Islet of Langerhans (tissue), 1 donor: ENCODE measurements around the gene MACROD1.

Experiments
- FAIRE-seq: peaks from one replicate; lab custom pipeline; 2011; peaks lifted over from hg19 to GRCh38; lab: Jason Lieb, UNC

Gene MACROD1

DNA sequence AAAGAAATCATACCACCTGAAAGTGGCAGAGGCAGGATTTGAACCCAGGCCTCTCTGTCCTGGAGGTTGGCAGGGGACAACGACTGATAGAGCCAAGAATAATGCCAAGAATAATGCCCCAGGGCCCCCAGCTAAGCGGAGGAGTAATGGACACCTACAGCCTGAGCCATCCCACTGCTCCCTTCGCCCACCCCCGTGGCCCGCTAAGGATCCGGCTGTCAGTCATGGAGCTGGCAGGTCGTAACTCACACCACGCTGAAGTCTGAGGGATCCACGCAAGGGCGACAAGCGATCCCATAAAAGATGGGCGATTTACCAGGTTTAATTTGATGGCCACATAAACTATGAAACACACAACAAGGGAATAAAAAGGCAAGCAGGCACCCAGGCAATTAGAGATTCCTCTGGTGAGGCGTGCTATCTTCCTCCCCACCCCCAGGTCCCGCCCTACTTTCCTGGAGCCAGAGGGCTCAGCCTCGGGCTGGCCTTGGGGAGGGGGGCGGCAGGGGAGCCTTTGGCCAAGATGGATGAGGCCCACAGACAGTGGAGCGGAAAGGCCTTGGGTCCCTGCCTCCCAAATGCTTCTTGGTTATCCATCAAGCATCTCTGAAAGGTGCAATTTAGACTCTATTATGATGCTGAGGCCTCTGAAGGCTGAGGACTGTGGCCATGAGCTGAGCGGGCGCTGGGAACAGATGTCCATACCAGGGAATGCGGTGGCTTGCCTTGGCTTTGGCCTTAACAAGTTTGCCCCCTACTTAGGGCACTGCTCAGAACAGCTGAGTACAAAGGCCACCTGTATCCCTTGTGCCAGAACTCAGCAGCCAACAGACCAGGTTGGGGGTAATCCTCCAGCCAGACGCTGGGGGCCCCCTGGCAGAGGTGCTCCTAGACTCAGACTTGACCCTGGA lies 55.2 kb downstream of the MACROD1 start:
- no peak for FAIRE-seq

DNA sequence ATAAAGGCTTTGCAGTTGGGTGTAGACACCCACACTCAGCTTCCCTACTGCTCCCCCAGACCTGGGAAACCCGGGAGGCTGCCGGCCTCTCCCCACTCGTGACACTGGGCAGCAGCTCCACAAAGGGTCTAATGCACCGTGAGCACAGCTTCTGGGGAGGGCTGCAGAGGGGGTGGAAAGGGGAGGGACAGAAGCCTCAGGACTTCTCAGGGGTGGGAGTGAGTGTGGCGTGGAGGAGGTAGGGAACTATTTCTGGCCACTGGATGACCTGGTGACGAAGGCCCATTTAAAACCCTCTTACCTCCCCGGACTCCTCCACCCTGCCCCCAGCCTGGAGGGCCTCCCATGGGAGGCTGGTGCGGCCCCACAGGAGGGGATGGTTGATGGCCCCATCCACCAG lies 56.6 kb downstream of the MACROD1 start:
- no peak for FAIRE-seq

GRCh38 chr11:64107303-64107702 lies 58.6 kb downstream of the MACROD1 start:
- FAIRE-seq, result no peak

GRCh38 chr11:64104632-64105031 lies 61.3 kb downstream of the MACROD1 start:
- no peak for FAIRE-seq

- no peak for FAIRE-seq
Measured at GRCh38 chr11:64103277-64103985, 62.5 kb downstream of the MACROD1 start.

- no peak for FAIRE-seq
Measured at GRCh38 chr11:64102005-64102738, 63.7 kb downstream of the MACROD1 start.

GRCh38 chr11:64101461-64101860 lies 64.5 kb downstream of the MACROD1 start:
- no peak for FAIRE-seq

- FAIRE-seq, result no peak
Measured at GRCh38 chr11:64100782-64101353, 65.0 kb downstream of the MACROD1 start.

GRCh38 chr11:64100360-64100759 lies 65.6 kb downstream of the MACROD1 start:
- FAIRE-seq, result no peak

GRCh38 chr11:64099436-64099835 lies 66.5 kb downstream of the MACROD1 start:
- FAIRE-seq, result no peak

DNA sequence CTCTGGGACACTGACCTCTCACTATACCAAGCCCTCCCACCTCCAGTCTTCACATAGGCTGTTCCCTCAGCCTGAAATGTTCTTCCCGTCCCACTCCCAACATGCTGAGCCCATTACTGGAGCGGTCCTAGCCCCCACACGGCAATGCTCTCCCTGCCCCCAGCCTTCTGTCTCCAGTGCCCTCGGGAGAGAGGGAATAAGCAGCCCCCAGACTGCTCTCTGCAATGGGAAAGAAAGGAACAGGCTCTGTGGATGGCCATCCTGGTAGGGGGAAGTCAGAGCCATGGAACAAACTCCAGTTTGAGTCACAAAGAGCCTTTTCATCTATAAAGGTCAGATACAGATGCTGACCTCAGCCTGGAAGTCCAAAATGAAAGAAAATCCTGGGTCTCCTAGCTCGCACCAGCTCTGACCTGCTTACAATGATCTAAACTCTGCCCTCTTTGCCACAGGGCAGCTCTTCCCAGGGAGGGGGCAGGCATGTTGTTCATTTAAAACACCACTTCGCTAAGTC lies 67.5 kb downstream of the MACROD1 start:
- no peak for FAIRE-seq

- no peak for FAIRE-seq
Measured at GRCh38 chr11:64097468-64098317, 68.2 kb downstream of the MACROD1 start.

DNA sequence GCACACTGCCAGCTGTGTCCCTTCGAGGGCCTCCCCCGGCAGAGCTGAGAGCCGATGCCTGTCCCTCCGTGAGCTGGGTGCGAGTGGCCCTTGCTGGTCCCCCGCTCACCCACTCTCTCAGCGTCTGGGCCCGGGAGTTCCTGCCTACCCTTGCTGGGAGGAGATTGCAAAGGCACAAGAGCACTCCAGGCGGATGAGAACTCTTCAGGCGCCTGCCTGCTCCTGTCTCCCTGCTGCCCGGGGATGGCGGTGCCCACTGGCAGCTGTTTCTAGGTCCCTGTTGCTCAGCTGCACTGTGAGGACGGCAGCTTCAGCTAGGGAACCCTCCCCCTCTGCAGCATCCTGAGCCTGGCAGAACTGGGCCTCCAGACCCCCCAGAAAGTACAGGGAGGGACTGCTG lies 69.1 kb downstream of the MACROD1 start:
- no peak for FAIRE-seq

DNA sequence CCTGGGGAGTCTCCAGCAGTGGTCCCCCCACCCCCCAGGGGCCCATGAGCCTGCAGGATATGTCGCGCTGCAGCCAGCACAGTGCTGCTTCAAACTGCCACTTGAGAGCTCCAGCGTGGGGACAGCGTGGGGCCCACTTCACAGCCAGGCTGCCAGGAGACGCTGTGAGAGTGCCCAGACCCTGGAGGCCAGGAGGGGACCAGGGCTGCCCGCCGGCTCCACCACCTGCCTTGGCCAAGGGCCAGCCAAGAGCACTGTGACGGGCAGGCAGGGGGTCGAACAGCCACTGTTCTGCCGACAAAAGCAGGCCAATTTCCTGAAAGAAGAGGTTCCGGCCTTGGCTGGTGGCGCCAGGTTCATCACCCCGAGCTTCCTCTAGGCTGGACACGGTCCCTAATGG lies 70.0 kb downstream of the MACROD1 start:
- FAIRE-seq, result no peak

DNA sequence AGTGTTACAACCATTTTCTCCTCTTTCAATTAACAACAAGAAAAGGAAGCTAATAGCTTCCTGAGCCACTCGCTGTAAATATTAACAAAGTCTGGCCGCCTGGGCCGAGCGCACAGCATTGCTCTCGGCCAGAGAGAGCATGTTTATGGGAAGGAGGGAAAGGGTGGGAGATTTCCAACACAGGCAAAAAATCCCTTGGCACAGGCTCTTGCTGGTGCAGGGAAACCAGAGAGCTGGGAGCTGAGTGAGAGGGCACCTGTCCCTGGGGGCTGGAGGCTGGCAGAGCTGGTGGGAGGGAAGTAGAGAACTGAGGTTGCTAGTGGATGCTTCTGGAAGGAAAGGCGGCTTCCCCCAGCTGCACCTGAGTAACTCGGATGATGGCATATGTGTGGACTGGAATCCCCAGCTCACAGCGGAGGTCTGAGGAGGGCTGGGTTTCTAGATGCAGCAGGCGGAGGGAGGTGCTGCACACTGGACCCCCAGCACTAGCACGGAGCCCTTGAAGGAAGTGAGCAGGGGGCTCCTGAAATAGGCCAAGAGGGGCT lies 70.6 kb downstream of the MACROD1 start:
- FAIRE-seq, result no peak

GRCh38 chr11:64094463-64095260 lies 71.3 kb downstream of the MACROD1 start:
- no peak for FAIRE-seq

DNA sequence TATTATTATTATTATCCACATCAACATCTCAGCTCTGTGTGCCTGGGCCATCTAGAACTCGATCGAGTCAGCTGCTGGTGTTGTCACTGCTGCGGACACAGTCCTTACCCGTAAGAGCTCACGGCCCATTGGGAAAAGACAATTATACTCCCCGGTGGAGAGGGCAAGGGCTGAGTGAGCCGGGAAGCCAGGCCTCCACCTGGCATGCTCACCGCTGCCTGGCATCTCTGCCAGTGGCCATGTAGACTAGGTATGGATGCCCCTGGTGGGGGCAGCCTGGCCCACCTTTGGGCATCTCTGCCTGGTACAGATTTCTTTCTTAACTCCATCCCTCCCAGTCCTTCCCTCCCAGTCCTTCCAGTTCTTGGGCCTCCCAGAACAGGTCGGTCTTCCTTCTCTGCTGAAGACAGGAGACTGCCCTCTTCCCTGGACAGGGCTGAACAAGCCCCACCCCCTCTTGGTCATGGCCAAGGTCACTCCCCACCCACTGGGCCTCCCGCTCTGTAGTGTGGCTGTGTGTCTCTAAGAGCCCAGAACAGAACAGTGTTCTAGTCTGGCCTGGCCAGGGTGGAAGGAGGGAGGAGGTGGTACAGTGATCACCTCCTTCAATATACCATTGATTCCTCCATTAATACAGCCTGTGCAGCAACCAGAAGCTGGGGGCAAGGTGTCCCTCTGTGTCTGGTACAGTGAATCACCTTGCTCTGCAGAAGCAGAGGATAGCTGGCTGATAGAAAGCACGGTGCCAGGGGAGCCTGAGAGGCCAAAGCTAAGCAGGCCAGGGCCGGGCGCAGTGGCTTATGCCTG lies 72.5 kb downstream of the MACROD1 start:
- FAIRE-seq, result no peak

DNA sequence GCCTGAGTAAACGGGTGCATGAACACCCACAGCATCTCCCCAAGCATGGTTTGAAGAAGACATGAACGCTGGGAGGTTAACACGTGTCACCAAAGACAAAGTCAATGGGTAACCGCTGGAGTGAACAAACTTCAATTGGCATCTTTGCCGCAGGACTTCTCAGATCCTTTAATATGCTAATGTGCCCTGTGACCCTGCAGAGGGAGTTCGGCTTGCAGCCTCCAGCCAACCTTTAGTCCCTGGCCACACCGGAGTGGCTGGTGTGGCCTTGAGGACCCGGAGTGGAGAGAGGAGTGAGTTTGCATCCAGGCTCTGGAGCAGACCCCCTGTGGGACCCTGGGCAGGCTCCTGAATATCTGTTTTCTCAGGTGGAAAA lies 73.2 kb downstream of the MACROD1 start:
- FAIRE-seq, result no peak

DNA sequence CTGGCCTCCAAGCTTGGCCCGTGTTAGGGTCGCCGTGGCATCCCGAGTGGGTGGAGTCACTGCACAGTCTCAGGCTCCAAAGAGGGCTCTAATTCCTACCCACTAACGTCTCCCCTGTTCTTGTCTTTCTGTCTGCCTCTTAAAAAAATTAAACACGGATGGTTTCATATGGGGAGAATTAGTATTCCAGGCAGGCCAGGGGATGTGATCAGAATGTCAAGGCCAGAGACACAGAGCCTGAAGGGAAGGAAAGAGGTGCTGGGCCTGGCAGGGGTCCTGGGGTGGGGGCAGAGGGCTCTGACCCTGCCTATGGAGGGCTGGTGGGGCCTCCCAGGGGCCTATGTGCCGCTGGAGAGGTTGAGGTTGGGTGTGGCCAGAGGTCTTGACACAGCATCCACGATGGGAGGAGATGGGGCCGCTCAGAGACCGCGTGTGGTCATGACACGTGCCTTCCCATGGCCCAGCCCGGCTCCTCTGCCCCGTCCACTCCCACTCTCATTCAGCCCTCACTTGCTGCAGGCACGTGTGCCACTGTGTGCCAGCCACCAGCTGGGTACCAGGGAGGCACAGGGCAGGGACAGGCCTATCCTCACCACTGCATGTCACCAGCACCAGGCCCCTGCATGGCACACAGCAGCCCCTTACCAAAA lies 73.7 kb downstream of the MACROD1 start:
- FAIRE-seq, result no peak
